K562 (cell line): Measurements from ENCODE around the gene SLBP. TPM values are rescaled to one million over a fixed set of nuclear protein-coding genes. Genes with fewer than 3 reads are reported as not detected.

ENCODE experiments used
- AFF1 ChIP-seq, 2 experiments: fragments of 450-650 bp; IDR thresholded peaks; 2 replicates each; pipeline ENCODE4 v1.6.1; 2018; ENCODE audit warnings: mild to moderate bottlenecking in 2 of 2, low read depth in 1 of 2; ENCODE audit not compliant: partially characterized antibody in 2 of 2
- BRF1 ChIP-seq: IDR thresholded peaks from 3 replicates; pipeline ENCODE4 v1.6.1; 2011; ENCODE audit warnings: borderline replicate concordance, mild to moderate bottlenecking; ENCODE audit not compliant: insufficient read length; ENCODE audit errors: extremely low read depth
- CBX5 ChIP-seq: IDR thresholded peaks from 2 replicates; pipeline ENCODE4 v1.6.1; 2014; ENCODE audit warnings: low read depth, borderline replicate concordance
- CREB1 ChIP-seq, 2 experiments: sonication (generic) in 1 of 2; formaldehyde crosslinking in 1 of 2; IDR thresholded peaks; 2 replicates each; pipeline versions ENCODE4 v1.6.1 to v1.8.0; 2012 to 2022; ENCODE audit warnings: inconsistent platforms in 1 of 2, mild to moderate bottlenecking in 1 of 2, missing genetic modification reagents in 1 of 2, moderate library complexity in 1 of 2
- CREBBP ChIP-seq: IDR thresholded peaks from one replicate; pipeline ENCODE4 v1.6.1; 2012; ENCODE audit warnings: low read depth, mild to moderate bottlenecking, control low read depth, inconsistent platforms, low read length
- HNRNPUL1 ChIP-seq: fragments of 200-400 bp; formaldehyde crosslinking; IDR thresholded peaks from 2 replicates; pipeline ENCODE4 v1.6.1; 2017; ENCODE audit warnings: low read length
- KAT2B ChIP-seq: IDR thresholded peaks from one replicate; pipeline ENCODE4 v1.6.1; 2012; ENCODE audit warnings: low read depth, mild to moderate bottlenecking, control low read depth, inconsistent platforms, low read length, moderate library complexity
- KAT8 ChIP-seq: fragments of 450-650 bp; IDR thresholded peaks from 2 replicates; pipeline ENCODE4 v1.6.1; 2016; ENCODE audit warnings: low read depth, mild to moderate bottlenecking
- MBD2 ChIP-seq: sonication (generic); IDR thresholded peaks from 2 replicates; pipeline ENCODE4 v1.6.1; 2016; ENCODE audit warnings: low read depth, borderline replicate concordance
- MLLT1 ChIP-seq, 2 experiments: fragments of 450-650 bp; IDR thresholded peaks; 2 replicates each; pipeline ENCODE4 v1.6.1; 2016
- NCOA6 ChIP-seq: fragments of 450-650 bp; IDR thresholded peaks from 2 replicates; pipeline ENCODE4 v1.6.1; 2017; ENCODE audit warnings: mild to moderate bottlenecking
- NONO ChIP-seq, 2 experiments: fragments of 200-400 bp in 1 of 2; fragments of 450-650 bp in 1 of 2; formaldehyde crosslinking in 1 of 2; IDR thresholded peaks; 2 replicates each; pipeline ENCODE4 v1.6.1; 2017; ENCODE audit warnings: low read depth in 2 of 2, mild to moderate bottlenecking in 2 of 2, moderate library complexity in 2 of 2, low read length in 1 of 2
- SNIP1 ChIP-seq: fragments of 450-650 bp; IDR thresholded peaks from 2 replicates; pipeline ENCODE4 v1.7.1; 2017; ENCODE audit warnings: low read depth, mild to moderate bottlenecking
- TAF9B ChIP-seq: fragments of 450-650 bp; IDR thresholded peaks from 2 replicates; pipeline ENCODE4 v1.6.1; 2018; ENCODE audit warnings: mild to moderate bottlenecking; ENCODE audit not compliant: partially characterized antibody
- ZBTB2 ChIP-seq: fragments of 450-650 bp; IDR thresholded peaks from 2 replicates; pipeline ENCODE4 v1.6.1; 2016; ENCODE audit warnings: antibody characterized with exemption
- ZBTB8A ChIP-seq: fragments of 450-650 bp; IDR thresholded peaks from 2 replicates; pipeline ENCODE4 v1.6.1; 2018; ENCODE audit warnings: mild to moderate bottlenecking, moderate library complexity; ENCODE audit not compliant: partially characterized antibody
- ZNF12 ChIP-seq: sonication (generic); formaldehyde crosslinking; IDR thresholded peaks from 2 replicates; pipeline ENCODE4 v1.4.0; 2020; ENCODE audit warnings: mild to moderate bottlenecking, missing genetic modification reagents
- ZNF280A ChIP-seq: fragments of 450-650 bp; IDR thresholded peaks from 2 replicates; pipeline ENCODE4 v1.6.1; 2018; ENCODE audit warnings: mild to moderate bottlenecking, low read depth; ENCODE audit not compliant: partially characterized antibody
- ZNF408 ChIP-seq: fragments of 250-450 bp; sonication (Bioruptor Pico); IDR thresholded peaks from 2 replicates; pipeline ENCODE4 v1.4.0; 2020; ENCODE audit warnings: low read depth, mild to moderate bottlenecking, moderate library complexity
- polyA plus RNA-seq, 8 experiments: library from polyadenylated mRNA; depleted of rRNA in 4 of 8; stranded (reverse) in 5 of 8; unstranded in 3 of 8; fragments of >200 nt; fragmentation: Nextera tagmentation in 2 of 8; fragmentation: Illumina TruSeq in 1 of 8; extraction: Ambion mirVana in 2 of 8; extraction: Trizol in 1 of 8; gene quantifications; 2 replicates each; pipeline versions ENCODE4 v1.2.1 to v1.2.3, GENCODE V29; 2011 to 2014; ENCODE audit warnings: inconsistent platforms in 1 of 8, missing spikeins in 1 of 8
- total RNA-seq, 7 experiments: library from RNA; depleted of rRNA in 6 of 7; stranded (reverse); fragments of >200 nt in 6 of 7; fragmentation: Illumina TruSeq in 2 of 7; extraction: Trizol in 2 of 7; gene quantifications; 2 replicates each; pipeline versions ENCODE4 v1.2.1 to v1.2.3, GENCODE V29; 2011 to 2021; ENCODE audit warnings: low replicate concordance in 1 of 7

The SLBP gene
- total and polyA plus RNA-seq, 9 of the 15 experiments (the other 6 are each of a cell fraction or from before 2014, with no cell fraction given), result 49.4 to 221 (median 162) TPM

GRCh38 chr4:1683736-1684505, 28.2 kb downstream of the SLBP start, which contains the start of gene FAM53A (continued):
- TF ChIP-seq MLLT1 (IDR thresholded peaks at IDR 0.05), result no peak
- TF ChIP-seq CBX5, result no peak
- TF ChIP-seq NONO (IDR thresholded peaks at IDR 0.05; ENCODE audit: low read depth in 2 of 2, low read length in 1 of 2), result peak; percentile 64 to 65
- TF ChIP-seq ZBTB8A, result no peak
- no peak for TF ChIP-seq HNRNPUL1
- no peak for TF ChIP-seq BRF1
- TF ChIP-seq ZBTB2, result no peak
- TF ChIP-seq KAT2B, result no peak
- TF ChIP-seq CREBBP, result no peak
- no peak for TF ChIP-seq TAF9B
- no peak for TF ChIP-seq ZNF12 (CRISPR knock-in tag)
- TF ChIP-seq NCOA6, result peak; percentile 96
- TF ChIP-seq ZNF408 (CRISPR knock-in tag), result no peak
- no peak for TF ChIP-seq KAT8
- TF ChIP-seq SNIP1, result no peak
- no peak for TF ChIP-seq CREB1 (IDR thresholded peaks at IDR 0.05)
- TF ChIP-seq CREB1 (CRISPR knock-in tag; IDR thresholded peaks at IDR 0.05), result peak; percentile 68
- no peak for TF ChIP-seq MBD2
- no peak for TF ChIP-seq AFF1 (IDR thresholded peaks at IDR 0.05; ENCODE audit: low read depth in 1 of 2, partially characterized antibody in 2 of 2)
- TF ChIP-seq ZNF280A, result no peak
